ENCODE results near the gene DHFR2. TPM values are rescaled to one million over a fixed set of nuclear protein-coding genes. Genes with fewer than 3 reads are reported as not detected.

The DHFR2 gene
- total RNA-seq, 4 donors from 2014 or later = 1.2 to 2.1 (median 1.4) TPM

DNA sequence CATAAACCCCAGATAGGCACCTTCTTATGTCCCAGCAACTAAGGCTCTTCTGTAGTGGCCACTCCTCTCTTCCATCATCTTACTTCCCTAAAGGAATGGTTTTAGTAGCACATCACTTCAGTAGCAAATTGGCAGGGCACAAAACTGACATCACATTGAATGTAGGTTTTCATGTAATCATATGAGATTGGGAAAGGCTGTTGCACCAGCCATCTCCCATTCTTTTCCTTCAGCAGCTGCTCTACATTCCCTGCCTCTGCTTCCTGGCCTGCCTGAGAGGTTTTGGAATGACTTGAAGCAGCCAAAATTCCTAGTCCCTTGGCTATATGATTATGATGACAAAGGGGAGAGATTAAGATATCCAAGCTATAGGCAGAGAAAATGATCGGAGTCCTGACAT lies 36.6 kb upstream of the DHFR2 start:
- Histone ChIP-seq H3K4me3 (no peak overlapping the region), H3K27ac (no peak overlapping the region), H3K27me3 (no peaks in the 10 kb centered on the region), H3K9me3 (no peaks in the 10 kb centered on the region), H3K36me3 (peaks cover 0 to 15% of the 10 kb centered on the region in 2 donors), H3K4me1 (no peaks in the 10 kb centered on the region)
- ATAC-seq (no peak), DNase-seq (no peak)
- intact Hi-C loops (cut with DNase I; ENCODE audit: low total_unique reads) = no loop called here
- TF ChIP-seq, protein P1, sequence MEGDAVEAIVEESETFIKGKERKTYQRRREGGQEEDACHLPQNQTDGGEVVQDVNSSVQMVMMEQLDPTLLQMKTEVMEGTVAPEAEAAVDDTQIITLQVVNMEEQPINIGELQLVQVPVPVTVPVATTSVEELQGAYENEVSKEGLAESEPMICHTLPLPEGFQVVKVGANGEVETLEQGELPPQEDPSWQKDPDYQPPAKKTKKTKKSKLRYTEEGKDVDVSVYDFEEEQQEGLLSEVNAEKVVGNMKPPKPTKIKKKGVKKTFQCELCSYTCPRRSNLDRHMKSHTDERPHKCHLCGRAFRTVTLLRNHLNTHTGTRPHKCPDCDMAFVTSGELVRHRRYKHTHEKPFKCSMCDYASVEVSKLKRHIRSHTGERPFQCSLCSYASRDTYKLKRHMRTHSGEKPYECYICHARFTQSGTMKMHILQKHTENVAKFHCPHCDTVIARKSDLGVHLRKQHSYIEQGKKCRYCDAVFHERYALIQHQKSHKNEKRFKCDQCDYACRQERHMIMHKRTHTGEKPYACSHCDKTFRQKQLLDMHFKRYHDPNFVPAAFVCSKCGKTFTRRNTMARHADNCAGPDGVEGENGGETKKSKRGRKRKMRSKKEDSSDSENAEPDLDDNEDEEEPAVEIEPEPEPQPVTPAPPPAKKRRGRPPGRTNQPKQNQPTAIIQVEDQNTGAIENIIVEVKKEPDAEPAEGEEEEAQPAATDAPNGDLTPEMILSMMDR (IDR thresholded peaks at IDR 0.05 in 4 of 5, conservative IDR thresholded peaks at IDR 0.05 in 1 of 5) = no peak
- no peak for TF ChIP-seq POLR2A (IDR thresholded peaks at IDR 0.05)
- in situ Hi-C loops (cut with MboI; ENCODE audit: low sequenced_read_pairs in 4 of 4) = no loop called here

DNA sequence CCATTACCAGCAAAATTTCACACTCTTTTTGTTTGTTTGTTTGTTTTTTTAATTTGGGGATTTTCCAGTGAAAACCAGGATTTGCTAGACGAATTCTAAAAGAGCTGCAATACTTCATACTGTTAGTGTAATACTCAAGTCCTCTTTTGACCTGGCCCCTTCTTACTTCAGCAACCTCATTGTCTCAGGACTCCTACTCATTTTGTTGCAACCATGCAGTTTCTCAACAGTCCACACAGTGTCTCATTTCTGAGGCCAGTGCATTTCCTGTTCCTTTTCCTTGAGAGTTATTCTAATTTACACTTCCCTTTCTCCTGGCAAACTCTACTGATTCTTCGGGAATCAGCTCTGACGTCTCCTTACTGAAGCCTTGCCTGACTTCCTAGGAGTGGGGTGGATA lies 35.7 kb upstream of the DHFR2 start:
- in situ Hi-C loops (cut with MboI; ENCODE audit: low sequenced_read_pairs in 4 of 4) = no loop called here
- H3K36me3 ChIP-seq = peaks cover 0 to 15% of the 10 kb centered on the region in 2 donors
- H3K4me1 ChIP-seq = no peaks in the 10 kb centered on the region
- H3K27me3 ChIP-seq = no peaks in the 10 kb centered on the region
- no peak overlapping the region for H3K4me3 ChIP-seq
- TF ChIP-seq POLR2A (IDR thresholded peaks at IDR 0.05) = no peak
- TF ChIP-seq, protein P1 (IDR thresholded peaks at IDR 0.05 in 4 of 5, conservative IDR thresholded peaks at IDR 0.05 in 1 of 5) = no peak
- H3K27ac ChIP-seq = no peak overlapping the region
- no peak for ATAC-seq
- no peak for DNase-seq
- intact Hi-C loops (cut with DNase I; ENCODE audit: low total_unique reads) = no loop called here
- no peaks in the 10 kb centered on the region for H3K9me3 ChIP-seq

DNA sequence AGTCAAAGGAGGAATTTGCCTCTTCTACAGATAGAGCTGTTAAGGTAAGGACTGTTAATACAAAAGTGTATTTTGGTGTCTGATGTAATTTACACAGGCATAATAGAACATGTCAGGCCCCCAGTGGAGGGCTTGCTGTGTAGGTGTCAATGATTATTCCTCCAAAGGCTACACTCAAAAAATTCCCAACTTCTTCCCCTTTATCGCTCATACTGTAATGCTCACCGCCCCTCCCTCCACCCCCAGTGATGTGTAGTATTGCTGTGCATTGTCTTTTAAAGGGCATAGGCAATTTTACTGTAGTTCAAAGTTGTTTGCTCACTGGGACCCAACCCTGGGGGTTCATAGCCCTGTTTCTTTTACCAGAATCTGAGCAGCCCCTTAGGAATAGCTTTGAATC lies 32.4 kb upstream of the DHFR2 start:
- H3K9me3 ChIP-seq = no peaks in the 10 kb centered on the region
- no peak for ATAC-seq
- TF ChIP-seq POLR2A (IDR thresholded peaks at IDR 0.05) = no peak
- TF ChIP-seq, protein P1 (IDR thresholded peaks at IDR 0.05 in 4 of 5, conservative IDR thresholded peaks at IDR 0.05 in 1 of 5) = no peak
- in situ Hi-C loops (cut with MboI; ENCODE audit: low sequenced_read_pairs in 4 of 4) = no loop called here
- no peak overlapping the region for H3K4me3 ChIP-seq
- peaks cover 0 to 15% of the 10 kb centered on the region in 2 donors for H3K36me3 ChIP-seq
- no peak for DNase-seq
- H3K4me1 ChIP-seq = no peaks in the 10 kb centered on the region
- no peak overlapping the region for H3K27ac ChIP-seq
- intact Hi-C loops (cut with DNase I; ENCODE audit: low total_unique reads) = no loop called here
- no peaks in the 10 kb centered on the region for H3K27me3 ChIP-seq

DNA sequence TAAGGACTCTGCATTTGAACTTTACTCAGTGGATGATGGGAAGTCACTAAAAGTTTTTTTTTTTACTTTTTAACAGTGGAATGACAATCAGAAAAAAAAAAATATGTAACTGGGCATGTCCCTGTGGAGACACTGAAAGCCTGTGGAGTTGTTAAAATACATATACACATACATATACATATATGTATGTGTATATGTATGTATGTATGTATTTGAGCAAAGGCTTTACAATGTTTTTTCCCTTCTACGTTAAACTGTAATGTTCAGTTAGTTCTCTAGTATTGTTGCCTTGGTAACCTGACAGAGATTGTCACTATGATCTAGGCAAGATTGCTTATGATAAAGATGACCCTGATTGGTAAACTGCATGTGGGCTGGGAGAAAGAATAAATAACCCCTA lies 30.4 kb upstream of the DHFR2 start:
- TF ChIP-seq, protein P1 (IDR thresholded peaks at IDR 0.05 in 4 of 5, conservative IDR thresholded peaks at IDR 0.05 in 1 of 5) = no peak
- TF ChIP-seq POLR2A (IDR thresholded peaks at IDR 0.05) = no peak
- no peak for ATAC-seq
- H3K36me3 ChIP-seq = peaks cover 0 to 15% of the 10 kb centered on the region in 2 donors

DNA sequence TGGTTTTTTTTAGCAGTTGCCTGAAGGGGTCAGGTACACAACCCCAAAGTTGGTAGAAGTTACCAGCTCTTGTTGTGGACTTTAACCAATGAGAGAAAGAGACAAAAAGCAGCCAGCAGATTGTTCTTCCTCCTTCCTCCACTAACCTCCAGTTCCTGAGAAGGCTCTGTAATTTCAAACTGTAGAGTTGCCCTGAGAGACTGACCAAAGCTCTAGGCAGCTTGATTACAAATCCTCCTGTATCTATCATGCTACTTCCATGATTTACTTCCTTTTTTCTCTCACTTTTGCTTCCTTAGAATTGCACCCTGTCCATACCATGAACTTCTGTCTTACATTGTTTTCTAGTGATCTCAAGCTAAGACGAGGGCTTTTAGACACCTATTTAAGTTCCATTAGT lies 29.4 kb upstream of the DHFR2 start:
- Histone ChIP-seq H3K27ac (no peak overlapping the region), H3K9me3 (no peaks in the 10 kb centered on the region), H3K4me1 (no peaks in the 10 kb centered on the region), H3K4me3 (no peak overlapping the region), H3K27me3 (no peaks in the 10 kb centered on the region), H3K36me3 (peaks cover 0 to 8% of the 10 kb centered on the region in 2 donors)
- in situ Hi-C loops (cut with MboI; ENCODE audit: low sequenced_read_pairs in 4 of 4) = no loop called here
- DNase-seq (no peak), ATAC-seq (no peak)
- TF ChIP-seq, protein P1 (IDR thresholded peaks at IDR 0.05 in 4 of 5, conservative IDR thresholded peaks at IDR 0.05 in 1 of 5) = no peak
- TF ChIP-seq POLR2A (IDR thresholded peaks at IDR 0.05) = no peak
- intact Hi-C loops (cut with DNase I; ENCODE audit: low total_unique reads) = no loop called here

More for the DNA sequence above, 30.4 kb upstream of the DHFR2 start:
- Histone ChIP-seq H3K27me3 (no peaks in the 10 kb centered on the region), H3K9me3 (no peaks in the 10 kb centered on the region), H3K4me1 (no peaks in the 10 kb centered on the region), H3K27ac (no peak overlapping the region), H3K4me3 (no peak overlapping the region)
- in situ Hi-C loops (cut with MboI; ENCODE audit: low sequenced_read_pairs in 4 of 4) (no loop called here), intact Hi-C loops (cut with DNase I; ENCODE audit: low total_unique reads) (no loop called here)
- DNase-seq = no peak

Measured in gastrocnemius medialis (tissue), 4 donors.